Peyer's patch (tissue), 4 donors: Measurements from ENCODE around the gene TUBE1. TPM values are rescaled to one million over a fixed set of nuclear protein-coding genes. Genes with fewer than 3 reads are reported as not detected.
A peak's percentile ranks its signal among the peaks of the same experiment; 100 is the strongest.
"Not testable (repeated sequence)": the region's sequence is repeated elsewhere in the genome, so short reads cannot be mapped to it uniquely, and the experiment has no call there.

ENCODE experiments used
- DNase-seq, 3 donors: peaks; one replicate each; pipeline ENCODE4 v3.0.0-alpha.2; 2017 to 2019
- H3K27ac ChIP-seq, 4 donors: fragments of 200-600 bp; sonication (generic); one replicate each; pipeline ENCODE4 v1.5.1; 2016 to 2019
- H3K27me3 ChIP-seq, 2 donors: fragments of 200-600 bp; sonication (generic); one replicate each; pipeline ENCODE4 v1.5.1; 2019
- H3K36me3 ChIP-seq, 3 donors: fragments of 200-600 bp; sonication (generic); one replicate each; pipeline ENCODE4 v1.5.1; 2016 to 2019
- H3K4me1 ChIP-seq, 4 donors: fragments of 200-600 bp; sonication (generic); one replicate each; pipeline ENCODE4 v1.5.1; 2016 to 2019
- H3K4me3 ChIP-seq, 4 donors: fragments of 200-600 bp; sonication (generic); 1 replicate in 3 of 4; 2 replicates in 1 of 4; pipeline ENCODE4 v1.5.1; 2016 to 2019; ENCODE audit warnings: mild to moderate bottlenecking in 1 of 4
- H3K9me3 ChIP-seq, 4 donors: fragments of 200-600 bp; sonication (generic); one replicate each; pipeline ENCODE4 v1.5.1; 2016 to 2019; ENCODE audit warnings: mild to moderate bottlenecking in 1 of 4
- CTCF ChIP-seq, 6 experiments: fragments of 450-650 bp in 4 of 6; fragments of 200-600 bp in 2 of 6; sonication (generic) in 1 of 6; IDR thresholded peaks; one replicate each; pipeline ENCODE4 v1.5.1; 2017 to 2019; ENCODE audit warnings: antibody characterized with exemption in 6 of 6, mild to moderate bottlenecking in 3 of 6, moderate library complexity in 1 of 6
- POLR2A ChIP-seq, 2 donors: fragments of 450-650 bp; IDR thresholded peaks; one replicate each; pipeline ENCODE4 v1.5.1; 2017; ENCODE audit warnings: antibody characterized with exemption in 2 of 2, mild to moderate bottlenecking in 2 of 2, moderate library complexity in 2 of 2
- total RNA-seq, 4 donors: library from RNA; depleted of rRNA; stranded (reverse); fragments of >200 nt; gene quantifications; one replicate each; pipeline ENCODE4 v1.1.0, GENCODE V29; 2016

The TUBE1 gene
- total RNA-seq, 4 donors from 2014 or later, result 20.1 to 46.2 (median 24.9) TPM

GRCh38 chr6:112113431-112113830, 26.1 kb upstream of the TUBE1 start:
- no peak for TF ChIP-seq POLR2A (IDR thresholded peaks at IDR 0.05)
- no peak for TF ChIP-seq CTCF (IDR thresholded peaks at IDR 0.05)
- H3K4me1 ChIP-seq, result no peaks in the 10 kb centered on the region
- no peak overlapping the region for H3K4me3 ChIP-seq
- H3K27me3 ChIP-seq, result no peaks in the 10 kb centered on the region
- H3K36me3 ChIP-seq, result peaks cover 0 to 26% (median 0%) of the 10 kb centered on the region in 3 donors
- H3K9me3 ChIP-seq, result no peaks in the 10 kb centered on the region
- H3K27ac ChIP-seq, result no peak overlapping the region
- DNase-seq, result no peak

GRCh38 chr6:112109262-112109661, 22.0 kb upstream of the TUBE1 start:
- H3K36me3 ChIP-seq, result peaks cover 0 to 27% (median 0%) of the 10 kb centered on the region in 3 donors
- peak overlapping the region in 1 of 4 donors; percentile 24 for H3K27ac ChIP-seq
- H3K4me1 ChIP-seq, result no peaks in the 10 kb centered on the region
- H3K27me3 ChIP-seq, result no peaks in the 10 kb centered on the region
- no peaks in the 10 kb centered on the region for H3K9me3 ChIP-seq
- DNase-seq, result no peak
- TF ChIP-seq POLR2A (IDR thresholded peaks at IDR 0.05), result no peak
- no peak for TF ChIP-seq CTCF (IDR thresholded peaks at IDR 0.05)
- no peak overlapping the region for H3K4me3 ChIP-seq

- no peak for TF ChIP-seq CTCF (IDR thresholded peaks at IDR 0.05)
- no peak for TF ChIP-seq POLR2A (IDR thresholded peaks at IDR 0.05)
- no peak overlapping the region for H3K27ac ChIP-seq
- H3K4me1 ChIP-seq, result no peaks in the 10 kb centered on the region
Measured at GRCh38 chr6:112106562-112106961, 19.3 kb upstream of the TUBE1 start.

GRCh38 chr6:112106026-112106425, 18.7 kb upstream of the TUBE1 start:
- not testable (repeated sequence) for H3K9me3 ChIP-seq, H3K4me1 ChIP-seq, H3K27me3 ChIP-seq, H3K4me3 ChIP-seq, H3K27ac ChIP-seq, DNase-seq
- peaks cover 0 to 27% (median 0%) of the 10 kb centered on the region in 3 donors for H3K36me3 ChIP-seq

More at GRCh38 chr6:112106562-112106961, 19.3 kb upstream of the TUBE1 start:
- no peaks in the 10 kb centered on the region for H3K27me3 ChIP-seq
- peaks cover 0 to 27% (median 0%) of the 10 kb centered on the region in 3 donors for H3K36me3 ChIP-seq
- no peak for DNase-seq
- no peaks in the 10 kb centered on the region for H3K9me3 ChIP-seq
- no peak overlapping the region for H3K4me3 ChIP-seq

GRCh38 chr6:112100561-112100960, 13.3 kb upstream of the TUBE1 start:
- Histone ChIP-seq H3K4me3 (no peak overlapping the region), H3K27me3 (no peaks in the 10 kb centered on the region), H3K9me3 (no peaks in the 10 kb centered on the region), H3K36me3 (no peaks in the 10 kb centered on the region), H3K4me1 (no peaks in the 10 kb centered on the region), H3K27ac (no peak overlapping the region)
- no peak for TF ChIP-seq POLR2A (IDR thresholded peaks at IDR 0.05)
- TF ChIP-seq CTCF (IDR thresholded peaks at IDR 0.05), result no peak
- DNase-seq, result no peak

- TF ChIP-seq POLR2A (IDR thresholded peaks at IDR 0.05), result no peak
- TF ChIP-seq CTCF (IDR thresholded peaks at IDR 0.05), result no peak
- no peak overlapping the region for H3K27ac ChIP-seq
- no peaks in the 10 kb centered on the region for H3K27me3 ChIP-seq
- no peak for DNase-seq
- H3K4me3 ChIP-seq, result no peak overlapping the region
- no peaks in the 10 kb centered on the region for H3K9me3 ChIP-seq
- H3K36me3 ChIP-seq, result no peaks in the 10 kb centered on the region
- no peaks in the 10 kb centered on the region for H3K4me1 ChIP-seq
Measured at GRCh38 chr6:112096901-112097300, 9.6 kb upstream of the TUBE1 start.
